ENCODE measurements around the gene RINL.
"Not testable (repeated sequence)": the region's sequence is repeated elsewhere in the genome, so short reads cannot be mapped to it uniquely, and the experiment has no call there.

Gene RINL

DNA sequence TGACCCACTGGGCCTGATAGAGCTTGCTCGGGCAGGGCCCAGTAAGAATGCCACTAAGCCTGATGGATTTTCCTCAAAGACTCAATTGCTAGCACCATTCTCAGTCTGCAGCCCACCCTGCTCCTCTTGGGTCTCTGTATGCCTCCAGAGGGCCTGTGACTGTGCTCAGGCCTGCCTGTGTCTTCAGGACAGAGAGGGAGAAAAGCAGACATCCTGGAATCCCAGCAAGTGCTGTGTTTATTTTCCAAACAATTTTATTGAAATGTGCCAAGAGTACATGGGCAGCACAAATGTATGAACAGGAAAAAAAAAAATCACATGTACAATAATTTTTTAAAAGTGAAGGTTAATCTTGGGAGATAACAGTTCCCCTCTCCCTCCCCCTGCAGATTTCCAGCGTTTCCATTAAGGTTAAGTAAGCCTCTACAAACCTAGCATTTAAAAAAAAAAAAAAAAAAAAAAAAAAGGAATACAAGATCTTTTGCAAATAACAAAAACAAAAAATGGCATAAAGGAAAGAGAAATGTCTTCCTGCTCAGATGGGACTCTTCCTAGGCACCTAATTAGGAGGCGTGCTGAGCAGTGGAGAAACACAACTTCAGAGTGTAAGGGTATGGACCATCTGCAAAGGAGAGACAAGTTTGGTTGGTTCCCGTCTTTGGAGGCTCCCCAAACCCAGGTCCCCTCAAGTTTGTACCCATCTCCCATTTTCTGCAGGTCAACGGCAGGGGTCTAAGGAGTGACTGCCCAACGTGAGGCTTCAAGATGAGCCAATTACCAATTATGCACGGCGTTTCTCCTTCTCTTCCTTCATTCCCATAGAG is 41.7 kb downstream of the RINL start:
- no peak for DNase-seq

DNA sequence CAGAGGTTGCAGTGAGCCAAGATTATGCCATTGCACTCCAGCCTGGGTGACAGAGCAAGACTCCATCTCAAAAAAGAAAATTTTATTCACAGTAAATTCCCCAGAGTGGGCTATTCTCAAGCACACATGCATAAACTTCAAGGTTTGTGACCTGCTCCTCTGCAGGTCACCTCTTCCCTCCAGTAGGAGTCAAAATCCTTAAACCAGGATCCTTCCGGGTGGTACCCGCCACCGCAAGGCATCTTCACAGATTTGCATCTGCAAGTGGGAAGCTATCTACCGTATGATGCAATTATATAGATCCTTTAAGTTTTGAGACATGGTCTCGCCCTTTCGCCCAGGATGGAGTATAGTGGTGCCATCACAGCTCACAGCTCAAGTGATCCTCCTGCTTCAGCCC is 43.5 kb downstream of the RINL start:
- DNase-seq = no peak

DNA sequence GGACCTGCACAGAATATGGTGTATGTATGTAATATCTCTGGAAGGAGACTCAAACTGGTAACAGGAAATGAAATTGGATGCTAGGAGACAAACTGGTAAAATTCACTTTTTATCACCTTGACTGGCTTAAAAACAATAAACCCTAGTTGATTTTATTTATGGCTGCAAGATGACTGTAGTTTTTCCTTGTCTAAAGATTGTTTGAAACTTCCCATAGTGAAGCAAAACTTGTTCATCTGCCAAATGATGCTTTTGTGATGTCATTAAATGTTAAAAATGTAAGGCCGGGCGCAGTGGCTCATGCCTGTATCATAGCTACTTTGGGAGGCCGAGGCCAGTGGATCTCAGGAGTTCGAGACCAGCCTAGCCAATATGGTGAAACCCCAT is 44.0 kb downstream of the RINL start:
- no peak for DNase-seq

DNA sequence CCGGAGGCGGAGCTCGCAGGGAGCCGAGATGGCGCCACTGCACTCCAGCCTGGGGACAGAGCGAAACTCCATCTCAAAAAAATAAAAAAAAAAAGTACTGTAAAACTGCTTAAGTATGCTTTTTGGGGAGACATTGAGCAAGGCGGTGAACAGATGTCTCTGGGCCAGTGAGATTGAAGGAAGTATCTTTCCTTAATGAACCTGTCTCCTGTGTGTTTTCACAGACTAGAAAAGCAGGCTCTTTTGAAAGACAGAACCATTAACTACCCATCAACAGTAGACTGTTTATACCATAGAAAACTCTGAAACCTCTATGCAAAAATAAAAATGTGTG is 45.0 kb downstream of the RINL start:
- DNase-seq = no peak

DNA sequence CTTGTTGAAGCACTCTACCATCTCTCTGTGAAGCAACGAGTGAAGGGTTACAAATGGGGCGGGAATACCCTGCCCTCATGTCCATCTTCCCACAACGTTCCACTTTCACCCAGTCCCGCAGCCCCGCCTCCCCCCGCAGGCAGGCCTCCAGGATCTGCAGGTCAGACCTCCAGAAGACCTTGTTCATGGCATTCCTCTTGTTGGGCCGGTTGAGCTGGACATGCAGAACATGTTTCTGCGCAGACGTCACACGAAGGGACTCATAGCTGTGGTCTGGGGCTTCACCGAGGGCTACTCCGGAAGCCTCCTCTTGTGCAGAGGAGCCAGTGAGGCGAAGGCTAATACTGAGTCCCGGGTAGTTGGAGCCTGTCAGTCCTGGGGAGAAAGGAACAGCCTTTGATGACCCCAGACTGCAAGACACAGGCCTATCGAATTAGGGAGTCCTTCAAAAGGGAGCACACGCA is 46.9 kb downstream of the RINL start:
- peak in 36 of 58 donors; percentile 7 to 72 (median 38) for DNase-seq

DNA sequence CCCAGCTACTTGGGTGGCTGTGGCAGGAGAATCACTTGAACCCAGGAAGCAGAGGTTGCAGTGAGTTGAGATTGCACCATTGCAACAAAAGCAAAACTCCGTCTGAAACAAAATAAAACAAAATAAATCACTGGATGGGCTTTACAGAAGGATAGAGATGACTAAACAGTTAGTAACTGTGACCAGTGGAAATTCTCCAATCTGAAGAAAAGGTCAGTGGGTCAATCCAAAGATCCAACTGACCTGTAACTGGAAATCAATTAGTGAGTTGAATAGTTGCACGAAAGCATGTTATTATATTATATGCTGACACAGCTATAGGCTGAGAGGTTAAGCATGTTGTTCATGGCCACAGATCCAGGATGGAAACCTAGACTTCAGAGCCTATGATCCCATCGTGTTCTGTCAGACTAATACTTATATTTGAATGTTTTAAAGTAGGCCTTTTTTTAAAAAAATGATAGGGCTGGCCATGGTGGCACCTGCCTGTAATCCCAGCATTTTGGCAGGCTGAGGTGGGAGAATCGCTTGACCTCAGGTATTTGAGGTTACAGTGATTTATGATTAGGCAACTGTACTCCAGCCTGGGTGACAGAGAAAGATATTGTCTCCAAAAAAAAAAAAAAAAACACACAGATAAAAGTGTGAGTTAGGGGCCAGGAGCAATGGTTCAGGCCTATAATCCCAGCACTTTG is 47.9 kb downstream of the RINL start:
- no peak for DNase-seq

DNA sequence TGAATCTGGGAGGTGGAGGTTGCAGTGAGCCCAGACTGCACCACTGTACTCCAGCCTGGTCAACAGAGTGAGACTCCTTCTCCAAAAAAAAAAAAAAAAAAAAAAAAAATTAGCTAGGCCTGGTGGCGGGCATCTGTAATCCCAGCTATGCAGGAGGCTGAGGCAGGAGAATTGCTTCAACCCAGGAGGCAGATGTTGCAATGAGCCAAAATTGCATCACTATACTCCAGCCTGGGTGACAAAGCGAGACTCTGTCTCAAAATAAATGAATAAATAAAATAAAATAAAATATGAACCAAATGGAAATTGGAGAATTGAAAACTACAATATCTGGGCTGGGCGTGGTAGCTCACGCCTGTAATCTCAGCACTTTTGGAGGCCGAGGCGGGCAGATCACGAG is 48.9 kb downstream of the RINL start:
- not testable (repeated sequence) for DNase-seq

DNA sequence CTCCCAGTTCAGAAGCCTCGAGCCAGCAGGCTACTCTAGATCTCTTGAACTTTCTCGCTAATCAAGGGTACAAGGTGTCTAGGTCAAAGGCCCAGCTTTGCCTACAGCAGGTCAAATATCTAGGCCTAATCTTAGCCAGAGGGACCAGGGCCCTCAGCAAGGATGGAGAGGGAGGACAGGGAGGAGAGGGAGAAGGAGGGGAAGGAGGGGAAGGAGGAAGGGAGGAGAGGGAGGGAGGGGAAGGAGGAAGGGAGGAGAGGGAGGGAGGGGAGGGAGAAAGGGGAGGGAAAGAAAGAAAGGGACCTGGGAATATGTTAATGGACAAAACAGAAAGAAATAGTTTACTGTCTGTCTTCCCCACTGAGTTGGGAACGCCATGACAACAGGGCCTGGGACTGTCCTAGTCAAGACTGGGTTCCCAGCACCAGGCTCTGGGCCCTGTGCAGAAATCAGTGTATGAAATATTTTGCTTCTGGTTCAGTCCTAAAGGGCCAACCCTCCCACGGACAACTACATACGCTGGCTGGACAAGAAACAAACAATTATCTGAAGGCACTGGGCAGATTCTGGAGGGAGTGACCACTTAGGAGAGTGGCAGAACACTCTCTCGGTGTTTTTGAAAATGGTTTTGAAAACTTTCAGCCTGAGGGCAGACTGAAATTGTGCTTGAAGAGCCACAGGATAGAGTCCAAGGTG is 51.1 kb downstream of the RINL start:
- DNase-seq = no peak

DNA sequence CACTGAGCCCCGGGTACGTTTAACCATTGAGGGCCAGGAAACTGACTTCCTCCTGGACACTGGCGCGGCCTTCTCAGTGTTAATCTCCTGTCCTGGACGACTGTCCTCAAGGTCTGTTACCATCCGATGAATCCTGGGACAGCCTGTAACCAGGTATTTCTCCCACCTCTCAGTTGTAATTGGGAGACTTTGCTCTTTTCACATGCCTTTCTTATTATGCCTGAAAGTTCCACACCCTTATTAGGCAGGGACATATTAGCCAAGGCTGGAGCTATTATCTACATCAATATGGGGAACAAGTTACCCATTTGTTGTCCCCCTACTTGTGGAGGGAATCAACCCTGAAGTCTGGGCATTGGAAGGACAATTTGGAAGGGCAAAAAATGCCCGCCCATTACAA is 52.1 kb downstream of the RINL start:
- not testable (repeated sequence) for DNase-seq

DNA sequence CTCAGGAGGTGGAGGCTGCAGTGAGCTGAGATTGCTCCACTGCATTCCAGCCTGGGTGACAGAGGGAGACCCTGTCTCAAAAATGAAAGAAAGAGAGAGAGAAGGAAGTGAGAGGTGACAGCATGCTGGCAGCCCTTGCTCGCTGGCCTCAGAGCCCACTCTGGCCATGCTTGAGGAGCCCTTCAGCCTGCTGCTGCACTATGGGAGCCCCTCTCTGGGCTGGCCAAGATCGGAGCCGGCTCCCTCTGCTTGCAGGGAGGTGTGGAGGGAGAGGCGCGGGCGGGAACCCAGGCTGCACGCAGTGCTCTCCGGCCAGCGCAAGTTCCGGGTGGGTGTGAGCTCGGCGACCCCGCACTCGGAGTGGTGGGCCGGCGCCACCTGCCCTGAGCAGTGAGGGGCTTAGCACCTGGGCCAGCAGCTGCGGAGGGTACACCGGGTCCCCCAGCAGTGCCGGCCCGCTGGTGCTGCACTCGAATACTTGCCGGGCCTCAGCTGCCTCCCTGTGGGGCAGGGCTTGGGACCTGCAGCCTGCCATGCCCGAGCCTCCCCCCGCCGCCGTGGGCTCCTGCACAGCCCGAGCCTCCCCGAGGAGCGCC is 56.7 kb downstream of the RINL start:
- not testable (repeated sequence) for DNase-seq

DNA sequence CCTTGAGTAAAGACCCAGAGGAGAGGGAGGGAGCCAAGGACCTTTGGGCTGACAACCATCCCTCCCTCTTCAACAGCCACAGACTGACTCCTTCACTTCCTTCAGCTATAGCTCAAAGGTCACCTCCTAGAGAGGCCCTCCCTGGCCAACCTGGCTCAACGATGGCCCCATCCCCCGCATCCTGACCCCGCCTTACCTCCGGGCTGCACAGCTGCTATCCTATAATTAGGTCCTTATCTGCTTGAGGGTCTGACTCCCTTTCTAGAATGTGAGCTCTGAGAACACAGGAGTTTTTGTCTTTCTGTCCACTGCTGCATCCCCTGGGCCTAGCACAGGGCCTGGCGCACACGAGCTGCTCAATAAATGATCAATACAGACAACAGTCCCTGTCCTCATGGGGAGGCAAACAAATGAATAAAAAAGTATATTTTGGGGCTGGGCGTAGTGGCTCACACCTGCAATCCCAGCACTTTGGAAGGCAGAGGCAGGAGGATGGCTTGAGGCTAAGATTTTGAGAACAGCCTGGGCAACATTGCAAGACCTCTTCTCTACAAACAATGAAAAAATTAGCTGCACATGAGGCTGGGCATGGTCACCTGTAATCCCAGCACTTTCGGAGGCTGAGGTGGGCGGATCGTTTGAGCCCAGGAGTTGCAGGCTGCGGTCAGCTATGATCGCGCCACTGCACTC is 58.7 kb downstream of the RINL start:
- DNase-seq = no peak

All from anterior cingulate cortex (tissue), 58 donors.